ENCODE measurements around the gene CYP46A1. TPM values are rescaled to one million over a fixed set of nuclear protein-coding genes. Genes with fewer than 3 reads are reported as not detected.

Gene CYP46A1
- total RNA-seq, 1 experiment from 2014 or later, result 0.59 TPM

DNA sequence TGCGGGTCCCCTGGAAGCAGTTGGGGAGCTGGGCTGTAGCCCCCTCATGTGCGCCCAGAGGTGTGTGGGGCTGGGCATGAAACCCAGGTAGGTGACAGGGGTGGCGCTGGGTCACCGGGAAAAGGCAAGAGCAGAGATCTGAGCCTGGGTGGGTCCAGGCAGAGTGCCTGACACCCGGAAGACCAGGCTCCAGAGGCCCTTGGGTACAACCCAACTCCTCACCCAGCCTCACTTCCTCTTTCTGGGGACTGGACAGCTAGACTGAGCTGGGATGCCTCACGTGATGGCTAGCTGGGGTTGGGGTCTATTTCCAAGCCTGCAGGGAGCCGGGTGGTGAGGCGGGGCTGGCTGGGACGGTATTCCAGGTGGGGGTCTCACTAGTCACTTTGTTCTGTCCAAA is 16.3 kb upstream of the CYP46A1 start:
- H3T11ph ChIP-seq (ENCODE audit: low read length), result no peak overlapping the region
- no peak overlapping the region for H2AFZ ChIP-seq (ENCODE audit: low read length)
- no peak overlapping the region for H3K27ac ChIP-seq (ENCODE audit: insufficient read length, low read depth, low read length)
- H3K4me2 ChIP-seq (ENCODE audit: insufficient read depth, insufficient read length, low read length), result no peak overlapping the region
- peaks cover 8% of the 10 kb centered on the region for H3K4me1 ChIP-seq (ENCODE audit: insufficient read depth, low read length)
- no peak overlapping the region for H3K56ac ChIP-seq (ENCODE audit: insufficient read length, low read depth, low read length)
- H3K79me2 ChIP-seq (ENCODE audit: insufficient read depth, low read length), result no peaks in the 10 kb centered on the region
- no peak overlapping the region for H4K91ac ChIP-seq (ENCODE audit: insufficient read length, low read depth, low read length)
- H3K9me3 ChIP-seq (ENCODE audit: control insufficient read depth, low read depth, low read length), result no peaks in the 10 kb centered on the region
- no peak overlapping the region for H4K8ac ChIP-seq (replicated peaks; ENCODE audit: insufficient read length, low read depth, low read length)
- H3K18ac ChIP-seq (ENCODE audit: insufficient read length, low read depth, low read length), result no peak overlapping the region
- no peak for DNase-seq
- Mint-ChIP-seq H3K4me1 (peaks cover 61 to 75% of the 10 kb centered on the region in 2 experiments), H3K36me3 (ENCODE audit: insufficient read depth in 1 of 3, low read depth in 3 of 3) (peaks cover 0 to 6% (median 2%) of the 10 kb centered on the region in 3 experiments; a peak in 3 of 7 replicates), H3K27me3 (ENCODE audit: low read depth) (peaks cover 11% of the 10 kb centered on the region), H3K9me3 (no peaks in the 10 kb centered on the region; a peak in 1 of 5 replicates), H3K27ac (no peak overlapping the region; a peak in 2 of 7 replicates), H3K4me3 (no peak overlapping the region)
- no peak overlapping the region for H3K9ac ChIP-seq (ENCODE audit: extremely low read depth, insufficient read length, low read length)
- no peak overlapping the region for H2BK5ac ChIP-seq (ENCODE audit: insufficient read length, low read length)
- H3K14ac ChIP-seq (ENCODE audit: insufficient read depth, low read length), result no peak overlapping the region
- no peaks in the 10 kb centered on the region for H3K27me3 ChIP-seq (ENCODE audit: insufficient read depth, low read length)
- H2AK5ac ChIP-seq (ENCODE audit: insufficient read length, low read length), result no peak overlapping the region
- H3K23ac ChIP-seq (ENCODE audit: insufficient read length, low read depth, low read length), result no peak overlapping the region
- H4K20me1 ChIP-seq (ENCODE audit: control insufficient read depth, insufficient read depth, insufficient read length), result no peaks in the 10 kb centered on the region
- H3K79me1 ChIP-seq (ENCODE audit: insufficient read depth, low read depth, low read length, poor library complexity, severe bottlenecking), result no peaks in the 10 kb centered on the region
- H2BK12ac ChIP-seq (ENCODE audit: insufficient read length, low read depth, low read length), result no peak overlapping the region
- WGBS (ENCODE audit: extremely low coverage, insufficient read length, low lambda C conversion rate), result no CpG with 5 or more reads among the region's 9 CpGs
- H2BK20ac ChIP-seq (ENCODE audit: low read depth, low read length, poor library complexity, severe bottlenecking), result no peak overlapping the region
- H3K4ac ChIP-seq (ENCODE audit: low read depth, low read length), result no peak overlapping the region
- H3K23me2 ChIP-seq (ENCODE audit: insufficient read length, low read depth, low read length, poor library complexity, severe bottlenecking), result no peaks in the 10 kb centered on the region
- TF ChIP-seq, protein P1, sequence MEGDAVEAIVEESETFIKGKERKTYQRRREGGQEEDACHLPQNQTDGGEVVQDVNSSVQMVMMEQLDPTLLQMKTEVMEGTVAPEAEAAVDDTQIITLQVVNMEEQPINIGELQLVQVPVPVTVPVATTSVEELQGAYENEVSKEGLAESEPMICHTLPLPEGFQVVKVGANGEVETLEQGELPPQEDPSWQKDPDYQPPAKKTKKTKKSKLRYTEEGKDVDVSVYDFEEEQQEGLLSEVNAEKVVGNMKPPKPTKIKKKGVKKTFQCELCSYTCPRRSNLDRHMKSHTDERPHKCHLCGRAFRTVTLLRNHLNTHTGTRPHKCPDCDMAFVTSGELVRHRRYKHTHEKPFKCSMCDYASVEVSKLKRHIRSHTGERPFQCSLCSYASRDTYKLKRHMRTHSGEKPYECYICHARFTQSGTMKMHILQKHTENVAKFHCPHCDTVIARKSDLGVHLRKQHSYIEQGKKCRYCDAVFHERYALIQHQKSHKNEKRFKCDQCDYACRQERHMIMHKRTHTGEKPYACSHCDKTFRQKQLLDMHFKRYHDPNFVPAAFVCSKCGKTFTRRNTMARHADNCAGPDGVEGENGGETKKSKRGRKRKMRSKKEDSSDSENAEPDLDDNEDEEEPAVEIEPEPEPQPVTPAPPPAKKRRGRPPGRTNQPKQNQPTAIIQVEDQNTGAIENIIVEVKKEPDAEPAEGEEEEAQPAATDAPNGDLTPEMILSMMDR (conservative IDR thresholded peaks at IDR 0.05), result no peak
- H2BK120ac ChIP-seq (ENCODE audit: low read depth, low read length, poor library complexity, severe bottlenecking), result no peak overlapping the region
- no peak overlapping the region for H2BK15ac ChIP-seq (ENCODE audit: low read depth, low read length)
- H4K5ac ChIP-seq (ENCODE audit: insufficient read length, low read depth, low read length), result no peak overlapping the region

Data from H9 (cell line).